Activated CD8-positive, alpha-beta T cell treated with anti-CD3 and anti-CD28 coated beads, Interleukin-2, amount 10 ng/mL, durations not matched to agents 7 days and 5 days (primary cell): ENCODE results near the gene KCNMA1. TPM values are rescaled to one million over a fixed set of nuclear protein-coding genes. Genes with fewer than 3 reads are reported as not detected.
"Not testable (repeated sequence)": the region's sequence is repeated elsewhere in the genome, so short reads cannot be mapped to it uniquely, and the experiment has no call there.

Experiments
- ATAC-seq: fragments of 150-1000 bp; cut with Tn5 transposase; one replicate; pipeline ENCODE4 v1.10.0; 2021; ENCODE audit warnings: moderate library complexity
- CTCF ChIA-PET: fragments of 350-600 bp; sonication (Branson Sonifier 250); formaldehyde crosslinking; loops from one replicate; lab custom pipeline; 2021; ENCODE audit warnings: antibody characterized with exemption; lab: Charles Lee
- POLR2A ChIA-PET: fragments of 350-600 bp; sonication (Branson Sonifier 250); formaldehyde crosslinking; loops from one replicate; lab custom pipeline; 2021; ENCODE audit warnings: antibody characterized with exemption; lab: Charles Lee
- DNase-seq: peaks from one replicate; pipeline ENCODE4 v3.0.0-alpha.2; 2020
- H3K27ac Mint-ChIP-seq: one replicate; pipeline ENCODE4 v1.8.0; 2021; ENCODE audit warnings: mild to moderate bottlenecking, mixed read lengths
- H3K27me3 Mint-ChIP-seq: one replicate; pipeline ENCODE4 v1.8.0; 2021; ENCODE audit warnings: low read depth, mixed read lengths
- H3K36me3 Mint-ChIP-seq: one replicate; pipeline ENCODE4 v1.8.0; 2021; ENCODE audit warnings: low read depth, mixed read lengths
- H3K4me1 Mint-ChIP-seq: one replicate; pipeline ENCODE4 v1.8.0; 2021; ENCODE audit warnings: low read depth, mixed read lengths
- H3K4me3 Mint-ChIP-seq: one replicate; pipeline ENCODE4 v1.8.0; 2021; ENCODE audit warnings: mild to moderate bottlenecking, mixed read lengths
- H3K9me3 Mint-ChIP-seq: one replicate; pipeline ENCODE4 v1.8.0; 2022; ENCODE audit warnings: mixed read lengths; ENCODE audit not compliant: insufficient read depth
- total RNA-seq, 2 experiments: library from RNA; stranded (reverse); gene quantifications; one replicate each; pipeline ENCODE4 v1.2.3, GENCODE V29; 2021

KCNMA1 gene
- total RNA-seq, 2 experiments from 2014 or later = 0.16 TPM

DNA sequence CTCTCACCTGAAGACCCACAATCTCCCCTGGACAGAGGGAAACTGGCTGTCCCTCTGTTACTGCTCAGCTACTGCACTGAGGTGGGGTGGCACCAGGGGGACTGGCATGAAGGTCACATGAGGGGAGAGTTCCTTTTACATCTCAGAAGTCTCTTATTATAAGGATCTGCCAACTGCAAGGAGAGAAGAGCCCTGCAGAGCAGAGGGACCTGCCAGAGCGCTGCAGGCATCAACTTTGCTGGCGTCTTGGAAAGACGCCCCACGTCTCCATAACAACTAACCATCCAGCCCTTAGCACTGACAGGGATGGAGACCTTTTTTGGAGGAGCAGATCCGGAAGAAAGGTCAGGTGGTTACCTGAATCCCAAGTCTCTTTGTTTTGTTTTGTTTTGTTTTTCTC is 218.6 kb downstream of the KCNMA1 start:
- Mint-ChIP-seq H3K27me3 (no peaks in the 10 kb centered on the region), H3K4me1 (no peaks in the 10 kb centered on the region)
- CTCF ChIA-PET = no interaction called here

GRCh38 chr10:77417806-77418640 is 219.6 kb downstream of the KCNMA1 start:
- ATAC-seq (no peak), DNase-seq (no peak)
- H3K27ac Mint-ChIP-seq = no peak overlapping the region
- no peaks in the 10 kb centered on the region for H3K36me3 Mint-ChIP-seq
- H3K4me1 Mint-ChIP-seq = no peaks in the 10 kb centered on the region
- no peak overlapping the region for H3K4me3 Mint-ChIP-seq
- no peaks in the 10 kb centered on the region for H3K27me3 Mint-ChIP-seq
- POLR2A ChIA-PET = no interaction called here
- no peaks in the 10 kb centered on the region for H3K9me3 Mint-ChIP-seq
- CTCF ChIA-PET = no interaction called here

More for the DNA sequence above, 218.6 kb downstream of the KCNMA1 start:
- Mint-ChIP-seq H3K27ac (no peak overlapping the region), H3K36me3 (no peaks in the 10 kb centered on the region), H3K4me3 (no peak overlapping the region), H3K9me3 (no peaks in the 10 kb centered on the region)
- no peak for ATAC-seq
- POLR2A ChIA-PET = no interaction called here
- no peak for DNase-seq

GRCh38 chr10:77417359-77417758 is 220.2 kb downstream of the KCNMA1 start:
- Mint-ChIP-seq H3K36me3 (no peaks in the 10 kb centered on the region), H3K27ac (no peak overlapping the region), H3K9me3 (no peaks in the 10 kb centered on the region), H3K27me3 (no peaks in the 10 kb centered on the region), H3K4me1 (no peaks in the 10 kb centered on the region), H3K4me3 (no peak overlapping the region)
- ChIA-PET CTCF (no interaction called here), POLR2A (no interaction called here)
- ATAC-seq (no peak), DNase-seq (no peak)

- Mint-ChIP-seq H3K9me3 (no peaks in the 10 kb centered on the region), H3K36me3 (no peaks in the 10 kb centered on the region), H3K27ac (no peak overlapping the region), H3K4me1 (no peaks in the 10 kb centered on the region), H3K27me3 (no peaks in the 10 kb centered on the region), H3K4me3 (no peak overlapping the region)
- ChIA-PET CTCF (no interaction called here), POLR2A (no interaction called here)
- no peak for DNase-seq
- ATAC-seq = no peak
Observed at GRCh38 chr10:77416311-77417135, 221.1 kb downstream of the KCNMA1 start.

GRCh38 chr10:77415313-77415960 is 222.2 kb downstream of the KCNMA1 start:
- no peak for DNase-seq
- Mint-ChIP-seq H3K9me3 (no peaks in the 10 kb centered on the region), H3K36me3 (no peaks in the 10 kb centered on the region), H3K4me1 (no peaks in the 10 kb centered on the region), H3K27ac (no peak overlapping the region), H3K4me3 (no peak overlapping the region), H3K27me3 (no peaks in the 10 kb centered on the region)
- ChIA-PET POLR2A (no interaction called here), CTCF (no interaction called here)
- ATAC-seq = no peak

- H3K4me1 Mint-ChIP-seq = no peaks in the 10 kb centered on the region
- ATAC-seq (no peak), DNase-seq (no peak)
- ChIA-PET CTCF (no interaction called here), POLR2A (no interaction called here)
- H3K36me3 Mint-ChIP-seq = no peaks in the 10 kb centered on the region
- no peak overlapping the region for H3K4me3 Mint-ChIP-seq
- no peak overlapping the region for H3K27ac Mint-ChIP-seq
- no peaks in the 10 kb centered on the region for H3K27me3 Mint-ChIP-seq
- H3K9me3 Mint-ChIP-seq = no peaks in the 10 kb centered on the region
Observed at GRCh38 chr10:77413231-77413630, 224.4 kb downstream of the KCNMA1 start.

- H3K9me3 Mint-ChIP-seq, H3K27ac Mint-ChIP-seq, DNase-seq, POLR2A ChIA-PET, H3K27me3 Mint-ChIP-seq, H3K4me1 Mint-ChIP-seq, ATAC-seq, H3K4me3 Mint-ChIP-seq, CTCF ChIA-PET, H3K36me3 Mint-ChIP-seq: not testable (repeated sequence)
Observed at GRCh38 chr10:77412573-77413133, 225.0 kb downstream of the KCNMA1 start.

DNA sequence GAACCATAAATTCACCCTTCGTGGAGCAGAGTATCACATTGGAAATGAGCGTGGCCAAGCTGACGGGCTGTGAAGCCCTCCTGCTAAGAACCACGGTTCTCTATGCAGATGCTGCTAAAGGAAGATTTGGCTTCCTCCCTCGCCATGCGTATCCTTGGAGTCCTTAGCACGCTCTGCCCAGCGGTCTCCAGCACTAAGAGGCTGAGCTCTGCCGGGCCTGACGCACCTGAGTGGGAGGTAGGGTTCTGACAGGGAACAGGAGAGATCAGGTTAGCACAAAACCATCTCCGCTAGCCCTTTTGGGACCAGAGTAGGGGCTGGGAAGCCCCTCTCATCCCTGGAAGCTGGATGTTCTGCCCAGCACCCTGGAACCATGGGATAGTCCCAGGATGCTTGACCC is 225.8 kb downstream of the KCNMA1 start:
- DNase-seq (no peak), ATAC-seq (no peak)
- H3K4me3 Mint-ChIP-seq = no peak overlapping the region
- H3K4me1 Mint-ChIP-seq = no peaks in the 10 kb centered on the region
- ChIA-PET POLR2A (no interaction called here), CTCF (no interaction called here)
- no peaks in the 10 kb centered on the region for H3K36me3 Mint-ChIP-seq
- no peaks in the 10 kb centered on the region for H3K27me3 Mint-ChIP-seq
- H3K27ac Mint-ChIP-seq = no peak overlapping the region
- no peaks in the 10 kb centered on the region for H3K9me3 Mint-ChIP-seq

DNA sequence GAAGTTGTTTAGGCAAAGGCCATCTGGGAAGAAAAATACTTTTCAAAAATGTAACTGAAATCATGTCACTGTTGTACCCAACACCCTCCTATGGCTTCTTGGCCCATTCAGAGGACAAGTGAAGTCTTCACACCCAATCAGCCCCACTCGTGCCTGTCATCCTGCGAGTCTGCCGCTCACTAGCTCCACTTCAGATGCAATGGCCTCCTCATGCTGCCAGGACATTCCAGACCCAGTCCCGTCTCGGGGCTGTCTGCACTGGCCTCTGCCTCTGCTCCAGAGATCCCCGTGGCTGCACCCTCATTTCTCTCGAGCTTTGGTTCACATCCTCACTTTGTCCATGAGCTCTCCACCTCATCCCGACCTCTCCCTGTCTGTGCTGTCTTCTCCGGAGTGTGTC is 227.1 kb downstream of the KCNMA1 start:
- ChIA-PET POLR2A (no interaction called here), CTCF (no interaction called here)
- H3K4me1 Mint-ChIP-seq = no peaks in the 10 kb centered on the region
- H3K9me3 Mint-ChIP-seq = no peaks in the 10 kb centered on the region
- no peak overlapping the region for H3K27ac Mint-ChIP-seq
- no peaks in the 10 kb centered on the region for H3K36me3 Mint-ChIP-seq
- ATAC-seq (no peak), DNase-seq (no peak)
- H3K27me3 Mint-ChIP-seq = no peaks in the 10 kb centered on the region
- no peak overlapping the region for H3K4me3 Mint-ChIP-seq

DNA sequence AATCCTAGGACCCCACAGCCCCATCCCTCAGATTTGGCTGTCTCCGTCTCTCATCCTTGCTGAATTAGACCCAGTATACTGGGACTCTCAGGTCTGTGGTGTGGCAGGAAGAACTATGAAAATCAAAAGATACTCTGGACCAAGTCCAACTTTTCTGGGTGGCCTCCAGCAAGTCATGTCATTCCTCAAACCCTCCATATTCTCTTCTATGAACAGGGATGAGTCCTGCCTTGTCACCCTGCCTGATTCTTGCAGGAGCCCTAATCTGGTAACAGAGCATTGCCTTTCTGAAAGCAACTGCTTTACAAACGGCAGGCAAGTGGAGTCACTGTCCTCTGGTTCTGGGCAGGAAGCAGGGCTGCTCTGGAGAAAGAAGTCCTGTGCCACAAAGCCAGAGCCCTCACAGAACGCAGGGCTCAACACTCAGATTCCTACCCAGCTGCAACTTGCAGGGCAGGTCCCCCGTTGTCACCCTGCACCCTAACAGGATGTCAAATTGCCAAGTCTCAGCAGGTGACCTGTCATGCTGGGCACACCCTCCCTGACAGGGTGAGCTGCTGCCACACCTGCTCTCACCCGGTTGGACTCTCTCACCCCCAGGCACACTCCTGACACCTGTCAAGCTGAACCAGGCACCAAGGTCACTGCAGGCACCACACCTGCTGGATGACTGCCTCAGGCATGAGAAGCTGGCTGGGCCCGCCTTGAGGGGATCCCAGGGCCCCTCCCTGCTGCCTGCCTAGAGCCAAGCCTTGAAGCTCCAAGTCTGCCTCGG is 227.7 kb downstream of the KCNMA1 start:
- Mint-ChIP-seq H3K27me3 (no peaks in the 10 kb centered on the region), H3K27ac (no peak overlapping the region), H3K4me1 (no peaks in the 10 kb centered on the region), H3K36me3 (no peaks in the 10 kb centered on the region), H3K9me3 (no peaks in the 10 kb centered on the region), H3K4me3 (no peak overlapping the region)
- ATAC-seq (no peak), DNase-seq (no peak)
- CTCF ChIA-PET = no interaction called here
- POLR2A ChIA-PET = no interaction called here

DNA sequence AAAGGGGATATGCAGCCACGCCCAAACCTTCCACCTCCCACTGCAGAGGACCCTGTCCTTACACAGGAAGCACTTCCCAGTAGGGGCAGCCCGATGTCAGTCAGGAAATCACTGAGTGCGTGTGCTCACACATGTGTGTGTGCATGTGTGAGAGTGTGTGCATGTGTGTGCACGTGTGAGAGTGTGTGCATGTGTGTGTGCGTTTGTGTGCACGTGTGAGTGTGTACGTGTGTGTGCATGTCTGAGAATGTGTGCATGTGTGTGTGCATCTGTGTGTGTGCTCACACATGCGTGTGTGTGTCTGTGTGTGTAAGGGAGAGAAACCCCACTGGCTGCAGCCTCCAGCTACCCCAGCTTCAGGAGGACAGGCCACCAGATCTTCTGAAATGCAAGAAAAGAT is 229.3 kb downstream of the KCNMA1 start:
- no peaks in the 10 kb centered on the region for H3K36me3 Mint-ChIP-seq

More for the DNA sequence above, 229.3 kb downstream of the KCNMA1 start:
- Mint-ChIP-seq H3K4me3 (no peak overlapping the region), H3K4me1 (no peaks in the 10 kb centered on the region), H3K27me3 (no peaks in the 10 kb centered on the region), H3K27ac (no peak overlapping the region), H3K9me3 (no peaks in the 10 kb centered on the region)
- no peak for ATAC-seq
- ChIA-PET POLR2A (interaction anchor here (0.6 kb wide), 1 partner anchor 1022 kb away, joined by 3 read pairs; no protein-coding TSS in a partner anchor), CTCF (no interaction called here)
- DNase-seq = no peak
